ENCODE results near the gene APBB1. TPM values are rescaled to one million over a fixed set of nuclear protein-coding genes. Genes with fewer than 3 reads are reported as not detected.
A peak's percentile ranks its signal among the peaks of the same experiment; 100 is the strongest.
"Not testable (repeated sequence)": the region's sequence is repeated elsewhere in the genome, so short reads cannot be mapped to it uniquely, and the experiment has no call there.

APBB1 gene
- total RNA-seq, 1 donor: 23.7 TPM

GRCh38 chr11:6393989-6394670 is 24.8 kb downstream of the APBB1 start:
- no peak for DNase-seq (ENCODE audit: low read depth in 2 of 3, low spot score in 2 of 3)

- DNase-seq (ENCODE audit: low read depth in 2 of 3, low spot score in 2 of 3): not testable (repeated sequence)
These were observed 26.6 kb downstream of the APBB1 start for GRCh38 chr11:6392251-6392650.

GRCh38 chr11:6391537-6392134 is 27.3 kb downstream of the APBB1 start:
- DNase-seq (ENCODE audit: low read depth in 2 of 3, low spot score in 2 of 3): no peak

- peak in 1 of 3 donors; percentile 18 for DNase-seq (ENCODE audit: low read depth in 2 of 3, low spot score in 2 of 3)
These were observed 28.0 kb downstream of the APBB1 start for GRCh38 chr11:6390718-6391469.

- DNase-seq (ENCODE audit: low read depth in 2 of 3, low spot score in 2 of 3): peak; percentile 88 to 92 (median 91)
These were observed 28.8 kb downstream of the APBB1 start, which contains the start of gene SMPD1 for GRCh38 chr11:6389905-6390717. TSS of gene SMPD1 (plus strand) at chr11:6390474. CDS start at chr11:6390599, 125 bp downstream.

- no peak for DNase-seq (ENCODE audit: low read depth in 2 of 3, low spot score in 2 of 3)
These were observed 30.1 kb downstream of the APBB1 start for GRCh38 chr11:6388748-6389147.

GRCh38 chr11:6387811-6388599 is 30.9 kb downstream of the APBB1 start:
- no peak for DNase-seq (ENCODE audit: low read depth in 2 of 3, low spot score in 2 of 3)

- DNase-seq (ENCODE audit: low read depth in 2 of 3, low spot score in 2 of 3): no peak
These were observed 33.7 kb downstream of the APBB1 start for GRCh38 chr11:6385046-6385777.

GRCh38 chr11:6378640-6378989 is 40.3 kb downstream of the APBB1 start:
- no peak for DNase-seq (ENCODE audit: low read depth in 2 of 3, low spot score in 2 of 3)

- peak in 2 of 3 donors; percentile 30 to 42 for DNase-seq (ENCODE audit: low read depth in 2 of 3, low spot score in 2 of 3)
These were observed 40.8 kb downstream of the APBB1 start for GRCh38 chr11:6377902-6378639.

GRCh38 chr11:6371825-6372224 is 47.1 kb downstream of the APBB1 start:
- DNase-seq (ENCODE audit: low read depth in 2 of 3, low spot score in 2 of 3): no peak

- DNase-seq (ENCODE audit: low read depth in 2 of 3, low spot score in 2 of 3): no peak
These were observed 53.2 kb downstream of the APBB1 start for GRCh38 chr11:6365659-6366058.

- peak in 2 of 3 donors; percentile 53 to 81 for DNase-seq (ENCODE audit: low read depth in 2 of 3, low spot score in 2 of 3)
These were observed 55.8 kb downstream of the APBB1 start for GRCh38 chr11:6362873-6363678.

- no peak for DNase-seq (ENCODE audit: low read depth in 2 of 3, low spot score in 2 of 3)
These were observed 56.6 kb downstream of the APBB1 start for GRCh38 chr11:6362185-6362872.

GRCh38 chr11:6360183-6360582 is 58.7 kb downstream of the APBB1 start:
- DNase-seq (ENCODE audit: low read depth in 2 of 3, low spot score in 2 of 3): no peak

- DNase-seq (ENCODE audit: low read depth in 2 of 3, low spot score in 2 of 3): no peak
These were observed 61.7 kb downstream of the APBB1 start for GRCh38 chr11:6357222-6357621.

- no peak for DNase-seq (ENCODE audit: low read depth in 2 of 3, low spot score in 2 of 3)
These were observed 62.3 kb downstream of the APBB1 start for GRCh38 chr11:6356503-6357055.
